Hematopoietic multipotent progenitor cell treated with erythropoietin and hydrocortisone succinate and interleukin-3 and kit ligand, for 6 days (in vitro differentiated cells): ENCODE data around the gene TRIM47.

Experiments used
- DNase-seq: peaks from one replicate; pipeline ENCODE4 v3.0.0-alpha.2; 2015

TRIM47 gene

DNA sequence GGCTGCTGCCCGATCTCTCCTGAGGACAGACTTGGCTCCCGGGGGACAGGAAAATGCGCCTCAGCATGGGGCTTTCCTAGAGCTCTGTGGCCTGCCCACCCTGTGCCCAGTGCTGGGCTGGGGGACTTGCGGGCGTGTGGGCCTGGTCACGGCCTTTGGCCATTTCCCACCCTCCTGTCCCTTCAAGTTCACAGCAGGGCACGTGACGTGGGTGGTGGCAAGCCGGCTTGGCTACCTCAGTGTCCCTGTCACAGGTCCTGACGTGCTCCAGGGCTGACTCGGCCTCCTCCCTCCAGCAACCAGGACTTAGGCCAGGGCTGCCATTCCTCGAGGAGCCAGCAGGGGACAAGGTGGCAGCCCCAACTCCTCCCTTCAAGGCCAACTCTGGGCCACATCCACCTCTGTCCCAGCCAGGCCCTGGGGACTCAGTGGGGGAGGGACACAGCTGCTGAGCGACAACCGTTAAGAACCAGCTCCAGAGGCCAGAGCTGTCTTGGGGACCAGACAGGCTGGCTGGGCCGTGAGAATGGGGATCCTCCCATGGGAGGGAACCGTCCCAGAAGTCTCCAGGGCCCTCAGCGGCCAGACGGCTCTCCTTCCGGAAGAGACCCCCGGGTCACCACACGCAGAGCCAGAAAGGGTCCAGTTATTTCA, 33.2 kb downstream of the TRIM47 start:
- peak; percentile 98 for DNase-seq

GRCh38 chr17:75844530-75845057, 33.8 kb downstream of the TRIM47 start:
- DNase-seq = peak; percentile 75

DNA sequence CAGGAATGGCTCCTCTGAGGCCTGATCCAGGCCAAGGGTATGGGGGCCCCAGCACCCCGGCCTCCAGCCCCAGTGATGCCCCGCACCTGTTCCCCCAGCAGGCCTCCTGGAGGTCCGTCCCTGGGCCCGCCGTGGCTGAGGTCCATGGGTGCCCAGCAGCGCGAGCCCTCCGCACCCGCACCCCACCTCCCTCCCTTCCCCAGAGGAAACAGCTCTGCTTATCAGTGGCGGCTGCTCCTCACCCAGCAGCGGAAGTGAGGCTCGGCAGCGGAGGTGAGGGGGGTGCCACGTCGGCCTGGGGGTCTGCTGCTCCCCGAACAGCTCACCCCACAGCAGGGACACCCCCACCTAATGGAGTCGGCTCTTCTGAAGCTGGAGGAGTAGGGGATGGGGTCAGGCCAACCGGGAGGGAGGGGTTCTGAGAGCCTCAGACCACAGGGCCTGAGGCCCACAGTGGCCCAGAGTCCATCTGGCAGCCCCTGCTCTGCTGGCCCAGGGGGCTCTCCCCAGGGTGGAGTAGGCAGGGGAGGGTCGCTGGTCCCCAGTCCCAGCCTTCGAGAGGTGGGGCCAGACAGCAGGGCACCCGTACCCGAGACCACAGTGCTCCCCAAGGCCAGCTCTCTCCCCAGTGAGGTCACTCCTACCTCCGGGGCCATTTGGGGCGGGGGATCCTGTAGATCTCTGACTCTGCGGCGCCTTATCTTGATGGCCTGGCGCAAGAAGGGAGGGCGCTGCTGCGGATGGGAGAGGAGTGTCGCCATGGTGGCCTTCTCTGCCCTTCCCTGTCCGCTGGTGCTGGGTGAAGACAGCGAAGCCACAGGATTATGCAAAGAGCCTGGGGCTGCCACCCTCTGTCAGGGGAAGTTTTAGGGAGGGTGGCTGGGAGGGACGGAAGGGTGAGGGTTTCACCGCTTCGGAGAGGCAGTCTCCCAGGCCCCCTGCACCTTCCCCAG, 34.5 kb downstream of the TRIM47 start, which contains the start of gene UNC13D:
Gene UNC13D (minus strand): TSS at position 828 of the 953 bp plus-strand sequence. CDS start 67 bp downstream, at position 761.
- peak; percentile 91 for DNase-seq

DNA sequence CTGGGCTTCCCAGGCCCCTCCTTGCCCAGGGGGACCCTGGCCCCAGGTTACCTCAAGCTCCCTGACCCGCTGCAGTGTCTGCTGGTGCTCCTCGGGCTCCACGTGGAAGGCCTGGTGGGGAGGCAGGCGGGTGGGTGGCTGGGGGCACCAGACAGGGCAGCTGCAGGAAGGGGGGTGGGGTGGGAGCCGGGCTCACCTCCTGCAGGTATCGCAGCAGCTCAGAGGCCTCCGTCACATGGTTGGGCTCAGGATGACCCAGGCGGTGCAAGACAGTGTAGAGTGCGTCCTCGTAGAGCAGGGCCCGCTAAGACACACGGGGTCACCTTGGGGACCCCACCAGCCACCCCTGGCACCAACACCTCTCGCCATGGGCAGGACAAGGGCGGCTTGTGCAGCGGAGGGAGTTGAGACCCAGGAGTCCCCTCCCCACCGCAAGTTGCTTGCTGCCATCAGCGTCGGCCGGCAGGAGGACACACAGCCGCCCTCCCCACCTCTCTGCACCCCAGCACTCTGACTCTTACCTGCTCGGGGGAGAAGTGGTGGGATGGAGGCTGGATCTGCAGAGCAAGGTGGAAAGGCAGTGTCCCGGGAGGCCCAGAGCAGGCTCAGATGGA, 35.3 kb downstream of the TRIM47 start:
- DNase-seq = no peak

DNA sequence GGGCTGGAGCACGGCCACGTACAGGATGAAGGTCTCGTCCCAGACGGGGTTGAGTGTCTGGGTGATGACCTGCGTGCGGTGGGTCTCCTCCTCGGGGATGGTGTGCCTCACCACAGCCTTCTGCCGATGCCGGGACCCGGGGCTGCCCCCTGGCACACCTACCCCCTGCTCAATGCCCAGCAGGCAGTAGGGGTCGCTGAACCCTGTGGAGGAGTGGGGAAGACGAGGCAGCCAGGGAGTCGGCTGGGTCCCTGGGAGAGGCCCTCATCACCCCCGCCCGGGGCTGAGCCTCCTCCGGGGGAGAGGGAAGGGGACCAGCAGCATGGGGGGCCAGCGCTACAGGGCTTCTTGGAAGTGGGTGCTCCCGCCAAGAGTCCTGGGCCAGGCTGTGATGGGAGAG, 36.0 kb downstream of the TRIM47 start:
- no peak for DNase-seq

DNA sequence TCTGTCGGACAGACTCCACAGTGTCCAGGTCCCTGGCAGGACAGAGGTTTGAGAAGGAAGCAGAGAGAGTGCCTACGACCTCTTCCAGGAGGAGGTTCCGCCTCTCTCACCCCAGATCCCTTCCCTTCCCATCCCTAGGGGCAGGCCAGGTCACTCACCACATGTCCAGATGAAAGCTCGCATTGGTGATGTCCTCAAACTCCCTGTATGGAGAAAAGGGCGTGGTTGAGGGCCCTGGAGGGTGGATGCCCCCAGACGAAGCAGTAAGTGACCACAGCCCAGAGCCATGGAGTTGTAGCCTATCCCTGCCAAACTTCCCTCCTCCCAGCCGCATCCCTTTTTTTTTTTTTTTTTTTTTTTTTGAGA, 37.6 kb downstream of the TRIM47 start:
- no peak for DNase-seq

DNA sequence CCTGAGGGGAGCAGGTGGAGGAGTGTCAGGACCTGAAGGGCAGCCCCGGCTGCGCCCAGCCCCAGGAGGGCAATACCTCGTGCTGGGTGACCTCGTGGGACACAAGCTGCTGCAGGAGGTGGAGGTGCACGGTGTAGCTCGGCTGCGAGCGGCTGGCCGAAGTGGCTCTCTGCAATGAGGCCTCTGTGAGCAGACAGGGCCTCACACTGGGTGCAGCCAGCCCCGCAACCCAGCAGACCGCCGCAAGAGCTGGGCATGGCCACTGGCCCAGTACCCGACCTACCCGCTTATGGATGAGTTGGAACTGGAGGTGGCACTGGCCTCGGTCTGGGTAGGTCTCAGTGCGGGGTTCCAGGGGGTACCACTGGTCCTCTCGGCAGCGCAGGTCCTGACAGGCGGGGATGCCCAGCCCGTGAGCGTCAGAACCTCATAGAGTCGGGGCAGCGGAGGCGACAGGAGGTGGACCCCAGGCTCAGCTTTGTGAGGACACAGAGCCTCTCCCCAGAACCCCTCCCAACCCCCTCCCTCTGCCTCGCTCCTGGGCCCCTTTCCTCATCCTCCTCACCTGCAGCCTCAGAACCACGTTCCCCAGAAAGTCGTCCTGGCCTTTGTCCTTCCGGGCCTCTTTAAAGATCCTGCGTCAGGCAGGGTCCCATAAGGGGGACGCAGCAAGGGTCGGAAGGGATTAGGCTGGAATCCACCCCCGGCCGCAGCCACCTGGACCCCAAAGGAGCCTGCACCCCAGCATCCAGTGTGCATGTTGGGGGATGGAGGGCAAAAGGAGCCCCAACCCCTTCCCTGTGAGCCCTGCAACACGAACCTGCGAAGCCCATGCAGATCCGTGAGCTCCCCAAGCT, 38.2 kb downstream of the TRIM47 start:
- DNase-seq = no peak

GRCh38 chr17:75838410-75838809, 40.0 kb downstream of the TRIM47 start:
- DNase-seq = no peak

DNA sequence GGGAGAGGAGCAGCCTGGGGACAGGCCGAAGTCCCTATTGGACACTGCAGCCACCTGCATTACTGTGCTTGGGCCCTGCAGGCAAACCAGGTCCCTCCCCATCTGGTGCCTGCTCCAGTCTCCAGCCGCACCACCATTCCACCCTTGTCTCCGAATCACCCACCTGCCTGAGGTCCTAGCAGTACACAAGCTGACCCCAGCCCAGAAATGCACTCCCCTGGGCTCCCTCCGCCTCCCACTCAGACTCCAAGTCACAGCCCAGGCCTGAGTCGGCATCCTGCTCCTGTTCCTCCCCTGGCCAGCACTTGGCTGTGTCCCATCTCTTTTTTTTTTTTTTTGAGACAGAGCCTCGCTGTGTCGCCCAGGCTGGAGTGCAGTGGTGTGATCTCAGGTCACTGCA, 40.5 kb downstream of the TRIM47 start:
- DNase-seq = no peak

DNA sequence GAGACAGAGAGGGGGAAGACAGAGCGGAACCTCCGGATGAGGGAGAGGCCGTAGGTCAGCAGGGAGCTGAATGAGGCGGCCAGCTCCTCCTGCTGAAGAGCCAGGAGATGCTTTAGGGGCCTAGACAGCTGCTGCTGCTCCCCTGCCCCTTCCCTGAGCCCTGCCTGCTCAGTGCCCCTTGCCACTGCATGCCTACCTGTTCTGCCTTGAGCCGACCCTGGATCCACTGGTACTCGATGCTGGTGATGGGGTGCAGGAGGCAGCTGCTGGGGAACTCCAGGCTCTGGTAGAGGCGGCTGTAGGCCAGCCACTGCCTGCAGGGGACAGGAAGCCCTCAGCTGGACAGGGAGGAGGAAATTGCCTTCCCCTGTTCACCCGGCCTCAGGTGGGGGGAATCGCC, 41.8 kb downstream of the TRIM47 start:
- no peak for DNase-seq

GRCh38 chr17:75835654-75835987, 42.8 kb downstream of the TRIM47 start:
- no peak for DNase-seq

GRCh38 chr17:75834928-75835653, 43.3 kb downstream of the TRIM47 start:
- no peak for DNase-seq

- no peak for DNase-seq
Observed at GRCh38 chr17:75834279-75834920, 44.0 kb downstream of the TRIM47 start.

DNA sequence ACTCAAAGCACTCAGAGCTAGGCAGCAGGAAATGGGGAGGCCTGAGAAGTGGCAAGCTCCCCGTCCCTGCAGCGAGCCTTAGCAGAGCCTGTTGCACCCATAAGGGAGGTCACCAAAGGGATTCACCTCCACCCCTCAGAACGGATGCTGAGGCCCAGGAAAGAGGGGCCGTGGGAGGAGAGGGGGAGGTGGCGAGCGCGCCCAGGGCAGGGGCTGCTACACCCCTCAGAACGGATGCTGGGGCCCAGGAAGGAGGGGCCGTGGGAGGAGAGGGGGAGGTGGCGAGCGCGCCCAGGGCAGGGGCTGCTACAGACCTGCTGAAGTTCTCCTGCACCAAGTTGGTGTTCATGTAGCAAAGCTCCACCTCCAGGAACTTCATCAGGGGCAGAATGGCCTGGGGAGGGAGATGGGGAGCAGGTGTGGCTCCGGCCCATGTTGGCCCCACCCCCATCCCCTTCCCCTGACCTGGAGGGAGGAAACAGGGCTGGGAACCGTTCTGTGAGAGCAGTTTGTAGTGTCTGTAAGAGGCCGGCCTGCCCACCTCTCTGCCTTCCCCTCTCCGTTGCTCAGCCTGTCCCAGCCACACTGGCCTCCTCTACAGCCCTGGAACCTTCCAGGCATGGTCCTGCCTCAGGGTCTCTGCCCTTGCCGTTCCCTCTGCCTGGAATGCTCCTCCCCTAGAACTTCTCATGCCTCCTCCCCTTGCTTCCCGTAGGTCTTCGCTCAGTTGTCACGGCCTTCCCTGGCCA, 45.6 kb downstream of the TRIM47 start:
- no peak for DNase-seq

GRCh38 chr17:75832164-75832651, 46.2 kb downstream of the TRIM47 start:
- DNase-seq = no peak

DNA sequence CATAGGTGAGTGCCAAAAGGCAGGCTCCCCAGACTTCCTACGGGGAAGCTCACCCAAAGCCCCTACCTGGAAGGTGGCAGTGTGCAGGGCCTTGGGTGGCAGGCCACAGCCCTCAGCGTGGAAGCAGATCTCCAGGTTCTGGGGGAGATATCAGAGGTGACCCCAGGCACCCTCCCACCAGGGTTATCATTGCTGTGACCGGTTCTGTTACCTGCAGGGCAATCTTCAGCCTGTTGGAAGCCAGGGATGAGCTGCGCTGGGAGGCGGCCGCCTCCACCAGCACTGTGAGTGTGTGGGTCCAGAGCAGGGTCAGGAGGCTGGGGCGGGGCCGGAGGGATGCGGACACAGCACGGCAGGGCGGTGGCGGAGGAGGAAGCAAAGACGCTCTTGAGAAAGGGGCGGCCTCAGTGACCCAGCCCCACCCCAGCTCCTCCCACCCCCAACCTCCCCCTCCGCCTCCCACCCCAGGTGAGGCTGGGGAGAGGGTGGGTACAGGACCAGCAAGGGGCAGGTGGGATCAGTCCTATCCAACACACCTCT, 47.3 kb downstream of the TRIM47 start:
- no peak for DNase-seq

DNA sequence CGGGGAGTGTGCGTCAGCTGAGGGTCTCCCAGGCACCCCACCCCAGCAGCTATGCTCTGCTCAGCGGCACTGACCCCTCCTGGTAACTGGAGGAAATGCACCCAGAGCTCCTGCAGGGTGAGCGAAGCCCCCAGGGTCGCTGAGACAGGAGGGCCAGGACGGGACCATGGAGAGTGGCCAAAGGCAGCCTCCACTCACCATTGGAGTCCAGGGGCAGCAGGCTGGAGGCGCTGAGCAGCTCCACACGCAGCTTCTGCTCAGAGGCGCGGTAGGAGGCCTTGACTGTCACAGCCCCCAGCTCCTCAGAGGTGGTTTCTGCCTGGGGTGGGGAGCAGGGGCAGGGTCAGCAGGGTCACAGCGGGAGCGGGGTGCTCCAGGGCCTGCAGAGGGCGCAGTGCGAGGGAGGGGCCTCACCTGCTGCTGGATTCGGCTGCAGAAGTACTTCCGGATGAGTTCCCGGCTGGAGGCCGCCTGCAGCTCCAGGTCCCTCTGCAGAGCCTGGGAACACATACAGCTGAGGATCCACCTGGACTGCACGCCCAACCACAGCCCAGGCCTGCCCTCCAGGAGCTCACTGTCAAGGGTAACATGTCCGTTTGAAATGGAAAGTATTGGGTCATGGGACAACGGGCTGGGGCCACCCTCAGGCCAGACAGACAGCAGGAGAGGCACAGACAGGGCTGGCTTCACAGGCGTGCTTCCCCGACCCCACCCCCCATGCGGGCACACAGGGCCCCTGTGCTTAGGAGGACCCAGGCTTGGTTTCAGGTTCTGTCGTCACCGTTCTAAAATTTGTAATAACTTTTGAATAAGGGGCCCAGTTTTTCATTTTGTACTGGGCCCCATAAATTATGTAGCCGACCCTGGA, 48.0 kb downstream of the TRIM47 start:
- DNase-seq = no peak

GRCh38 chr17:75829747-75830146, 48.6 kb downstream of the TRIM47 start:
- DNase-seq = no peak

DNA sequence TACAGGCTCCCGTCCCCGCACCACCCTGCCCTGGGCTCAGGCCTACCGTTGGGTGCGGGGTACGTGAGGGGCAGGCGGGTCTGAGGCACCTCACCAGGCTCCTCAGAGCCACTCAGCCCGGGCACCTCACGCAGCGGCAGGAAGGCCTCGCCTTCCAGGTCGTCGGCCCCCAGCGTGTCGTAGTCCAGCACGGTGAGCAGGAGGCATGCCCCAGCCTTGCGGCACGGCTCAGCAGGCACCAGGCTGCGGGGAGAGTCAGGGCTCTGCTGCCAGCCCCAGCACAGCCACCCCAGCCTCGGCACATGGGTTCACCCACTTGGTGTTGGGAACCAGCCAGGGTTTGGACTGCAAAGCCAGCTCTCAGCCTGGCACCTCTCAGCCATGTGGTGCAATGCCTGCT, 49.6 kb downstream of the TRIM47 start:
- DNase-seq = no peak
